GM12878 (cell line): ENCODE data around the gene CDKN1B. TPM values are rescaled to one million over a fixed set of nuclear protein-coding genes. Genes with fewer than 3 reads are reported as not detected.

Experiments
- ATAC-seq: fragments of 200-7000 bp; cut with Tn5 transposase; 3 replicates; pipeline ENCODE4 v1.9.1; 2020; ENCODE audit warnings: mild to moderate bottlenecking, moderate library complexity
- BruUV-seq: library from RNA; stranded (reverse); fragments of 400-500 nt; replicated peaks from 2 replicates; lab custom pipeline; 2021; lab: Mats Ljungman, UMichigan
- CTCF ChIA-PET: fragments of 300-600 bp; sonication (Branson Sonifier 250); formaldehyde crosslinking; extraction: SDS; loops from one replicate; lab custom pipeline; 2021; ENCODE audit warnings: inconsistent platforms; lab: Yijun Ruan, JAX
- POLR2A ChIA-PET: fragments of 350-600 bp; formaldehyde crosslinking; extraction: SDS; loops from one replicate; lab custom pipeline; 2021; ENCODE audit warnings: inconsistent platforms; lab: Charles Lee
- RAD21 ChIA-PET: fragments of 300-600 bp; sonication (Branson Sonifier 250); formaldehyde crosslinking; loops from one replicate; lab custom pipeline; 2023; ENCODE audit warnings: antibody characterized with exemption; ENCODE audit not compliant: unreplicated experiment; lab: Charles Lee
- SMC1A ChIA-PET: fragments of 300-600 bp; sonication (Branson Sonifier 250); formaldehyde crosslinking; loops from one replicate; lab custom pipeline; 2023; ENCODE audit not compliant: unreplicated experiment, uncharacterized antibody; lab: Charles Lee
- DNase-seq: peaks from one replicate; pipeline ENCODE4 v3.0.0-alpha.2; 2011; ENCODE audit warnings: low read depth, low spot score
- FAIRE-seq: peaks from 3 replicates; lab custom pipeline; 2011; peaks lifted over from hg19 to GRCh38; lab: Jason Lieb, UNC
- H2AFZ ChIP-seq: 2 replicates; pipeline ENCODE4 v1.6.0; 2011; ENCODE audit warnings: low read depth, low read length, control low read depth; ENCODE audit not compliant: control insufficient read depth
- H3K27ac ChIP-seq: 2 replicates; pipeline ENCODE4 v1.5.1; 2011; ENCODE audit warnings: control low read depth; ENCODE audit not compliant: control insufficient read depth, insufficient read depth
- H3K27me3 ChIP-seq, 2 experiments: replicated peaks in 1 of 2; 2 replicates each; pipeline versions ENCODE4 v1.6.0 to v1.6.1; 2011; ENCODE audit warnings: low read length in 1 of 2; ENCODE audit not compliant: control insufficient read depth in 2 of 2, insufficient read depth in 2 of 2
- H3K36me3 ChIP-seq, 2 experiments: 2 replicates each; pipeline ENCODE4 v1.5.1; 2011; ENCODE audit warnings: low read length in 1 of 2; ENCODE audit not compliant: control insufficient read depth in 2 of 2, insufficient read depth in 2 of 2
- H3K4me1 ChIP-seq: 2 replicates; pipeline ENCODE4 v1.6.1; 2011; ENCODE audit warnings: mild to moderate bottlenecking, low read length, moderate library complexity, mixed read lengths; ENCODE audit not compliant: control insufficient read depth, insufficient read depth
- H3K4me2 ChIP-seq: 2 replicates; pipeline ENCODE4 v1.6.0; 2011; ENCODE audit warnings: control low read depth; ENCODE audit not compliant: control insufficient read depth, insufficient read depth
- H3K4me3 ChIP-seq: fragments of 200-600 bp; sonication (generic); 2 replicates; pipeline ENCODE4 v1.5.1; 2016
- H3K79me2 ChIP-seq: 2 replicates; pipeline ENCODE4 v1.6.0; 2011; ENCODE audit warnings: low read length; ENCODE audit not compliant: control insufficient read depth, insufficient read depth
- H3K9ac ChIP-seq: 2 replicates; pipeline ENCODE4 v1.8.0; 2011; ENCODE audit warnings: low read length, control low read depth, mixed read lengths; ENCODE audit not compliant: control insufficient read depth, insufficient read depth
- H3K9me3 ChIP-seq: replicated peaks from 3 replicates; pipeline ENCODE4 v1.5.1; 2011; ENCODE audit warnings: mild to moderate bottlenecking, low read length; ENCODE audit not compliant: control insufficient read depth, insufficient read depth
- H4K20me1 ChIP-seq: 2 replicates; pipeline ENCODE4 v1.6.0; 2011; ENCODE audit not compliant: control insufficient read depth, insufficient read depth
- ASH2L ChIP-seq: fragments of 300-600, 200-600 bp; sonication (generic); IDR thresholded peaks from 2 replicates; pipeline ENCODE4 v1.6.1; 2017; ENCODE audit warnings: low read depth, mild to moderate bottlenecking, borderline replicate concordance
- ATF3 ChIP-seq: IDR thresholded peaks from 2 replicates; pipeline ENCODE4 v1.6.1; 2011; ENCODE audit warnings: low read depth, mild to moderate bottlenecking, low read length, moderate library complexity, borderline replicate concordance; ENCODE audit errors: extremely low read depth
- BHLHE40 ChIP-seq, 2 experiments: fragments of 450-650 bp in 1 of 2; IDR thresholded peaks; 2 replicates each; pipeline ENCODE4 v1.6.1; 2011 to 2017; ENCODE audit warnings: low read depth in 2 of 2, borderline replicate concordance in 1 of 2, improper control_type of control experiment in 1 of 2, low read length in 1 of 2, mild to moderate bottlenecking in 1 of 2
- CBX3 ChIP-seq: fragments of 200-600 bp; sonication (generic); IDR thresholded peaks from 2 replicates; pipeline ENCODE4 v1.6.1; 2016; ENCODE audit warnings: low read depth, borderline replicate concordance
- FOXK2 ChIP-seq: fragments of 450-650 bp; IDR thresholded peaks from 2 replicates; pipeline ENCODE4 v1.6.1; 2017; ENCODE audit warnings: mild to moderate bottlenecking, moderate library complexity
- NBN ChIP-seq: fragments of 450-650 bp; IDR thresholded peaks from 2 replicates; pipeline ENCODE4 v1.6.1; 2016
- NR2C1 ChIP-seq: fragments of 450-650 bp; IDR thresholded peaks from 2 replicates; pipeline ENCODE4 v1.6.1; 2017; ENCODE audit warnings: antibody characterized with exemption, mild to moderate bottlenecking, moderate library complexity
- PML ChIP-seq: IDR thresholded peaks from 2 replicates; pipeline ENCODE4 v1.6.1; 2012; ENCODE audit warnings: low read length, inconsistent platforms
- POLR2A ChIP-seq: IDR thresholded peaks from 2 replicates; pipeline ENCODE4 v1.6.1; 2011; ENCODE audit warnings: low read depth, mild to moderate bottlenecking, low read length
- RAD21 ChIP-seq: IDR thresholded peaks from 2 replicates; pipeline ENCODE4 v1.6.1; 2011; ENCODE audit warnings: mild to moderate bottlenecking, low read depth, low read length, moderate library complexity; ENCODE audit not compliant: insufficient read depth
- SKIL ChIP-seq: fragments of 450-650 bp; IDR thresholded peaks from 2 replicates; pipeline ENCODE4 v1.6.1; 2017; ENCODE audit warnings: mild to moderate bottlenecking, low read depth, inconsistent platforms; ENCODE audit not compliant: poor library complexity, severe bottlenecking
- TCF7 ChIP-seq: IDR thresholded peaks from 2 replicates; pipeline ENCODE4 v1.6.1; 2014; ENCODE audit warnings: antibody characterized with exemption, borderline replicate concordance
- USF2 ChIP-seq: IDR thresholded peaks from 2 replicates; pipeline ENCODE4 v1.6.1; 2011; ENCODE audit warnings: low read depth, low read length, improper control_type of control experiment, borderline replicate concordance
- WRNIP1 ChIP-seq: IDR thresholded peaks from 2 replicates; pipeline ENCODE4 v1.6.1; 2011; ENCODE audit warnings: low read depth, low read length, improper control_type of control experiment, borderline replicate concordance
- WGBS: methylation state at CpG from one replicate; pipeline ENCODE4 v1.1.6; 2016; ENCODE audit warnings: low lambda C conversion rate; ENCODE audit not compliant: insufficient replicate concordance, insufficient coverage; ENCODE audit errors: missing lambda C conversion rate; 5-methylcytosine and 5-hydroxymethylcytosine counted together
- in situ Hi-C: fragments of 300-500 bp; cut with MboI; formaldehyde crosslinking; loops from 9 replicates; pipeline ENCODE4 v1.14.3; 2018; ENCODE audit warnings: mixed read lengths
- intact Hi-C: fragments of 100-400 bp; cut with micrococcal nuclease; formaldehyde crosslinking; loops from one replicate; pipeline ENCODE4 v1.14.2; 2022; ENCODE audit not compliant: unreplicated experiment
- polyA plus RNA-seq, 11 experiments: library from polyadenylated mRNA; depleted of rRNA in 4 of 11; unstranded in 6 of 11; stranded (reverse) in 5 of 11; fragments of >200 nt; fragmentation: Nextera tagmentation in 4 of 11; fragmentation: Illumina TruSeq in 1 of 11; extraction: Ambion mirVana in 4 of 11; extraction: Trizol in 1 of 11; gene quantifications; 1 replicate in 1 of 11; 2 replicates in 10 of 11; pipeline versions ENCODE4 v1.2.1 to v1.2.3, GENCODE V29; 2011 to 2016; ENCODE audit warnings: inconsistent platforms in 2 of 11, missing spikeins in 2 of 11, low read depth in 1 of 11
- total RNA-seq, 4 experiments: library from RNA; depleted of rRNA in 3 of 4; stranded (reverse); fragments of >200 nt in 3 of 4; fragmentation: Illumina TruSeq in 1 of 4; extraction: Trizol in 1 of 4; gene quantifications; 2 replicates each; pipeline versions ENCODE4 v1.2.1 to v1.2.3, GENCODE V29; 2013 to 2021

CDKN1B gene
- total and polyA plus RNA-seq, 10 of the 15 experiments (the other 5 are each of a cell fraction or from before 2014, with no cell fraction given), result 4.2 to 39.1 (median 23.1) TPM

- no peak for TF ChIP-seq SKIL
- no peak for TF ChIP-seq PML
- no peak for TF ChIP-seq POLR2A
These were observed 34.9 kb upstream of the CDKN1B start (continued) for GRCh38 chr12:12682284-12682683.

GRCh38 chr12:12683136-12683697, 34.0 kb upstream of the CDKN1B start:
- Histone ChIP-seq H3K4me3 (no peak overlapping the region), H3K4me1 (no peaks in the 10 kb centered on the region), H3K9me3 (no peaks in the 10 kb centered on the region), H3K27me3 (no peaks in the 10 kb centered on the region), H2AFZ (no peak overlapping the region), H3K9ac (no peak overlapping the region), H4K20me1 (no peaks in the 10 kb centered on the region), H3K27ac (no peak overlapping the region), H3K79me2 (no peaks in the 10 kb centered on the region), H3K4me2 (no peak overlapping the region), H3K36me3 (no peaks in the 10 kb centered on the region)
- POLR2A ChIA-PET, result interaction anchor here (1.8 kb wide), 1 partner anchor 11 kb away, joined by 18 read pairs; no protein-coding TSS in a partner anchor
- FAIRE-seq (no peak), DNase-seq (no peak), ATAC-seq (no peak)
- SMC1A ChIA-PET, result interaction anchor here (0.5 to 1.3 kb wide), 4 partner anchors 26 to 79 kb away, joined by 3 to 5 read pairs (median 4); no protein-coding TSS in a partner anchor
- BruUV-seq, result no TSS peak
- RAD21 ChIA-PET, result interaction anchor here (0.6 to 1.1 kb wide), 2 partner anchors 10 to 19 kb away, joined by 3 read pairs; no protein-coding TSS in a partner anchor
- CTCF ChIA-PET, result interaction anchor here (0.7 to 2.0 kb wide), 3 partner anchors 11 to 356 kb away, joined by 3 to 8 read pairs (median 3); partner anchors contain the start of gene GPR19
- WGBS, result 71% methylated on average over 4 of the region's 4 CpGs
- in situ Hi-C loops (no loop called here), intact Hi-C loops (no loop called here)
- TF ChIP-seq WRNIP1 (no peak), BHLHE40 (IDR thresholded peaks at IDR 0.05; ENCODE audit: borderline replicate concordance in 1 of 2, low read depth in 2 of 2, low read length in 1 of 2) (no peak), TCF7 (no peak), ASH2L (no peak), ATF3 (no peak), NR2C1 (no peak), USF2 (no peak), RAD21 (no peak), CBX3 (no peak), NBN (no peak), FOXK2 (no peak)
